Keratinocyte (primary cell): ENCODE results near the gene LOXL4. TPM values are rescaled to one million over a fixed set of nuclear protein-coding genes. Genes with fewer than 3 reads are reported as not detected.

Experiments used
- DNase-seq: peaks from one replicate; pipeline ENCODE4 v3.0.0-alpha.2; 2011; ENCODE audit warnings: low read depth, missing footprints, low spot score
- FAIRE-seq: peaks from 2 replicates; lab custom pipeline; 2011; peaks lifted over from hg19 to GRCh38; lab: Jason Lieb, UNC
- H2AFZ ChIP-seq: 2 replicates; pipeline ENCODE4 v1.6.0; 2012; ENCODE audit warnings: low read length, control low read depth, inconsistent platforms; ENCODE audit not compliant: control insufficient read depth
- H3K27ac ChIP-seq: 2 replicates; pipeline ENCODE4 v1.5.1; 2011; ENCODE audit warnings: low read length; ENCODE audit not compliant: control insufficient read depth, insufficient read depth
- H3K27me3 ChIP-seq: 3 replicates; pipeline ENCODE4 v1.6.0; 2011; ENCODE audit warnings: low read length; ENCODE audit not compliant: control insufficient read depth, insufficient read depth; ENCODE audit errors: extremely low read depth
- H3K36me3 ChIP-seq, 2 experiments: 2 replicates in 1 of 2; 3 replicates in 1 of 2; pipeline ENCODE4 v1.5.1; 2011; ENCODE audit warnings: low read length in 2 of 2, mild to moderate bottlenecking in 1 of 2; ENCODE audit not compliant: control insufficient read depth in 2 of 2, insufficient read depth in 2 of 2; ENCODE audit errors: extremely low read depth in 1 of 2
- H3K4me1 ChIP-seq: 3 replicates; pipeline ENCODE4 v1.5.1; 2011; ENCODE audit warnings: low read length; ENCODE audit not compliant: control insufficient read depth, insufficient read depth; ENCODE audit errors: extremely low read depth
- H3K4me2 ChIP-seq: 3 replicates; pipeline ENCODE4 v1.6.0; 2011; ENCODE audit warnings: low read depth, low read length; ENCODE audit not compliant: control insufficient read depth, insufficient read depth; ENCODE audit errors: extremely low read depth
- H3K4me3 ChIP-seq, 3 experiments: fragments of 200-600 bp in 1 of 3; sonication (generic) in 1 of 3; 2 replicates in 2 of 3; 3 replicates in 1 of 3; pipeline ENCODE4 v1.5.1; 2011 to 2016; ENCODE audit warnings: low read length in 3 of 3, mild to moderate bottlenecking in 3 of 3, control low read depth in 2 of 3, inconsistent platforms in 1 of 3, low read depth in 1 of 3, mixed read lengths in 1 of 3, mixed run types in 1 of 3, moderate library complexity in 1 of 3; ENCODE audit not compliant: control insufficient read depth in 2 of 3, insufficient read depth in 2 of 3; ENCODE audit errors: extremely low read depth in 1 of 3
- H3K79me2 ChIP-seq: 2 replicates; pipeline ENCODE4 v1.6.0; 2012; ENCODE audit warnings: low read length; ENCODE audit not compliant: control insufficient read depth, insufficient read depth
- H3K9ac ChIP-seq: 3 replicates; pipeline ENCODE4 v1.6.0; 2011; ENCODE audit warnings: low read length; ENCODE audit not compliant: control insufficient read depth, insufficient read depth; ENCODE audit errors: extremely low read depth
- H3K9me1 ChIP-seq: 3 replicates; pipeline ENCODE4 v1.6.0; 2011; ENCODE audit warnings: low read length; ENCODE audit not compliant: control insufficient read depth, insufficient read depth; ENCODE audit errors: extremely low read depth
- H3K9me3 ChIP-seq: 2 replicates; pipeline ENCODE4 v1.5.1; 2012; ENCODE audit warnings: low read depth, low read length; ENCODE audit not compliant: control insufficient read depth
- H4K20me1 ChIP-seq: 3 replicates; pipeline ENCODE4 v1.6.0; 2011; ENCODE audit warnings: low read length; ENCODE audit not compliant: control insufficient read depth, insufficient read depth; ENCODE audit errors: extremely low read depth
- EZH2 ChIP-seq: IDR thresholded peaks from one replicate; pipeline ENCODE4 v1.6.1; 2012; ENCODE audit warnings: inconsistent platforms, mild to moderate bottlenecking, low read length, moderate library complexity
- dilution Hi-C: fragments of 300-500 bp; cut with MboI; formaldehyde crosslinking; loops from one replicate; pipeline ENCODE4 v1.7.0; 2020; ENCODE audit warnings: low sequenced_read_pairs; ENCODE audit not compliant: extremely low pct_ligation_motif_present
- polyA plus RNA-seq, 5 experiments: library from polyadenylated mRNA; depleted of rRNA in 3 of 5; stranded (reverse) in 3 of 5; stranded (forward) in 1 of 5; unstranded in 1 of 5; fragments of >200 nt; gene quantifications; 1 replicate in 1 of 5; 2 replicates in 3 of 5; 3 replicates in 1 of 5; pipeline versions ENCODE4 v1.2.1 to v1.2.3, GENCODE V29; 2011 to 2012; ENCODE audit warnings: missing spikeins in 2 of 5, low read depth in 1 of 5, low replicate concordance in 1 of 5
- TF ChIP-seq, protein P1 (sequence below), 3 experiments: IDR thresholded peaks in 1 of 3; conservative IDR thresholded peaks in 1 of 3; optimal IDR thresholded peaks in 1 of 3; 2 replicates in 2 of 3; 3 replicates in 1 of 3; pipeline versions ENCODE3 to v1.5.1; 2011; ENCODE audit warnings: low read length in 3 of 3, mild to moderate bottlenecking in 3 of 3, moderate library complexity in 2 of 3, control low read depth in 1 of 3, inconsistent platforms in 1 of 3; ENCODE audit not compliant: insufficient read depth in 2 of 3; ENCODE audit errors: extremely low read depth in 1 of 3

Gene LOXL4
- polyA plus RNA-seq, 1 donor (not counting 4 experiments of a cell fraction or from before 2014, with no cell fraction given), result 0.01 TPM

DNA sequence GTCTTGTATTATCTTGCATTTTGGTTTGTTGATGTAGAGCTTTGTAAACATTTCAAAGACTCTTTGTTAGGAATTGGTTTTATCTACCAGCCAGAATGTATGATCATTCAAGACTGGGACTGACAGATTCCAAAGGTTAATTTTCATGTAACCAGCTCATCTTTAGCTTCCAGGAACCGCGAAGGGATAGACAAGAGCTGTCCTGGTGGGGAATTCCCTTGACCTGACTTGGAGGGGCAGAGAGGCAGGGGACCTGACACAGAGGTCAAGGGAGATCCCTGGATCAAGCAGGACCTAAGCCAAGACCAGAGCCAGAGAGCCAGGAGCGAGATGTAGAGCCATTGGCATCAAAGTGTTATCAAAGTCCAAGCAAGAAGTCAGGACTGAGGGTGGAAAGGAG, 6.6 kb upstream of the LOXL4 start:
- Histone ChIP-seq H3K9ac (no peak overlapping the region), H3K4me1 (peaks cover 5% of the 10 kb centered on the region), H3K4me3 (no peak overlapping the region), H3K36me3 (no peaks in the 10 kb centered on the region), H3K9me1 (no peaks in the 10 kb centered on the region), H3K27me3 (no peaks in the 10 kb centered on the region), H3K4me2 (no peak overlapping the region), H3K9me3 (no peaks in the 10 kb centered on the region), H3K27ac (no peak overlapping the region), H4K20me1 (no peaks in the 10 kb centered on the region), H2AFZ (no peak overlapping the region), H3K79me2 (no peaks in the 10 kb centered on the region)
- dilution Hi-C loops, result no loop called here
- FAIRE-seq (no peak), DNase-seq (no peak)
- TF ChIP-seq EZH2, result no peak
- TF ChIP-seq, protein P1, sequence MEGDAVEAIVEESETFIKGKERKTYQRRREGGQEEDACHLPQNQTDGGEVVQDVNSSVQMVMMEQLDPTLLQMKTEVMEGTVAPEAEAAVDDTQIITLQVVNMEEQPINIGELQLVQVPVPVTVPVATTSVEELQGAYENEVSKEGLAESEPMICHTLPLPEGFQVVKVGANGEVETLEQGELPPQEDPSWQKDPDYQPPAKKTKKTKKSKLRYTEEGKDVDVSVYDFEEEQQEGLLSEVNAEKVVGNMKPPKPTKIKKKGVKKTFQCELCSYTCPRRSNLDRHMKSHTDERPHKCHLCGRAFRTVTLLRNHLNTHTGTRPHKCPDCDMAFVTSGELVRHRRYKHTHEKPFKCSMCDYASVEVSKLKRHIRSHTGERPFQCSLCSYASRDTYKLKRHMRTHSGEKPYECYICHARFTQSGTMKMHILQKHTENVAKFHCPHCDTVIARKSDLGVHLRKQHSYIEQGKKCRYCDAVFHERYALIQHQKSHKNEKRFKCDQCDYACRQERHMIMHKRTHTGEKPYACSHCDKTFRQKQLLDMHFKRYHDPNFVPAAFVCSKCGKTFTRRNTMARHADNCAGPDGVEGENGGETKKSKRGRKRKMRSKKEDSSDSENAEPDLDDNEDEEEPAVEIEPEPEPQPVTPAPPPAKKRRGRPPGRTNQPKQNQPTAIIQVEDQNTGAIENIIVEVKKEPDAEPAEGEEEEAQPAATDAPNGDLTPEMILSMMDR (optimal IDR thresholded peaks at IDR 0.05 in 1 of 3, IDR thresholded peaks at IDR 0.05 in 1 of 3, conservative IDR thresholded peaks at IDR 0.05 in 1 of 3; ENCODE audit: extremely low read depth in 1 of 3, insufficient read depth in 2 of 3, low read length in 3 of 3), result no peak

DNA sequence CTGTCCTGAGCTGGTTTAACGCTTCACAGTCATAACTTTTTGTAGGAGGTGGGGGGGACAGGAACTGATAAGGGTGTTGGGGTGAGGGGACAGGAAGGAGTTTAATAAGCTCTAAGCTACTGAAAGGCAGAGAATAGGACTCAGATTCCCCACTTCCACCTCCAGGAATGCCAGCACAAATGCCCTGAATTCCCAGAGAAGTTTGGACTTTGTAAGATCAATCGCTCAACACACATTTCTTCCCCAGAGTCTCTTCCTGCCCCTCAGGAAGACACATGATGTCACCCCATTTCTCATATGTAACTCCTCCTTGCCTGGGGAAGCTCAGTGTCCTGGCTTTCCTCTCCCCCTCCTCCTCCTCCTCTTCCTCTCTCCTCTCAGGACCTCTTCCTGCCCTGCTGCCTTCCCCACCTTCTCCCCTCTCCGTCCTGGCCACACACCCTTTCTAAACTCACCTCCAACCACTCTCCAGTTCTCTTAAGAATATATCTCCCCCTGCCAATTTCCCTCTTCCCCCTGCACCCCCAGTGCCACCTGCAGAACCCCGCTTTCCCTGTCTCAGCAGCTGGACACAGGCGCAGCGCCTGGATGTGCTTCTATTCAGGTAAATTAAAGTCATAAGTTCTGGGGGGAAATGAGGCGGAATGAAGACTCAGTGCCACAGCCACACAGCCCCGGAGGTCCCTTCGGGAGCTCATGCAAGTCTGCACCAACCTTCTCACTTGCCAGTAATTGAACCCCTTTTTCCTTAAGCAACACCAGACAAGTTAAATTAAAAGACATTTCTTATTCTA, 5.3 kb upstream of the LOXL4 start:
- Histone ChIP-seq H3K9ac (no peak overlapping the region), H3K79me2 (no peaks in the 10 kb centered on the region), H3K4me2 (no peak overlapping the region), H3K9me3 (no peaks in the 10 kb centered on the region), H3K4me1 (peaks cover 17% of the 10 kb centered on the region), H3K27me3 (no peaks in the 10 kb centered on the region), H3K36me3 (no peaks in the 10 kb centered on the region), H3K27ac (no peak overlapping the region), H3K9me1 (no peaks in the 10 kb centered on the region), H3K4me3 (no peak overlapping the region), H4K20me1 (no peaks in the 10 kb centered on the region), H2AFZ (no peak overlapping the region)
- dilution Hi-C loops, result no loop called here
- DNase-seq (no peak), FAIRE-seq (no peak)
- TF ChIP-seq EZH2, result no peak
- TF ChIP-seq, protein P1 (optimal IDR thresholded peaks at IDR 0.05 in 1 of 3, IDR thresholded peaks at IDR 0.05 in 1 of 3, conservative IDR thresholded peaks at IDR 0.05 in 1 of 3; ENCODE audit: extremely low read depth in 1 of 3, insufficient read depth in 2 of 3, low read length in 3 of 3), result no peak
